PC-3 (cell line): ENCODE data around the gene FAM89B.

Source experiments
- EZH2 ChIP-seq: fragments of 300-600 bp; sonication (generic); IDR thresholded peaks from one replicate; pipeline ENCODE4 v1.6.1; 2017; ENCODE audit warnings: antibody characterized with exemption, mild to moderate bottlenecking, low read length; ENCODE audit not compliant: unreplicated experiment
- EZH2phosphoT487 ChIP-seq: fragments of 300-600 bp; sonication (generic); IDR thresholded peaks from 2 replicates; pipeline ENCODE4 v1.6.1; 2018; ENCODE audit warnings: mild to moderate bottlenecking, antibody characterized with exemption, low read length, borderline replicate concordance
- TF ChIP-seq, protein P1 (sequence below): fragments of 300-600 bp; sonication (generic); conservative IDR thresholded peaks from 2 replicates; pipeline ENCODE4 v1.5.1; 2017; ENCODE audit warnings: antibody characterized with exemption, low read depth, mild to moderate bottlenecking, low read length

- no peak for TF ChIP-seq EZH2phosphoT487
- TF ChIP-seq EZH2: no peak
- TF ChIP-seq, protein P1, sequence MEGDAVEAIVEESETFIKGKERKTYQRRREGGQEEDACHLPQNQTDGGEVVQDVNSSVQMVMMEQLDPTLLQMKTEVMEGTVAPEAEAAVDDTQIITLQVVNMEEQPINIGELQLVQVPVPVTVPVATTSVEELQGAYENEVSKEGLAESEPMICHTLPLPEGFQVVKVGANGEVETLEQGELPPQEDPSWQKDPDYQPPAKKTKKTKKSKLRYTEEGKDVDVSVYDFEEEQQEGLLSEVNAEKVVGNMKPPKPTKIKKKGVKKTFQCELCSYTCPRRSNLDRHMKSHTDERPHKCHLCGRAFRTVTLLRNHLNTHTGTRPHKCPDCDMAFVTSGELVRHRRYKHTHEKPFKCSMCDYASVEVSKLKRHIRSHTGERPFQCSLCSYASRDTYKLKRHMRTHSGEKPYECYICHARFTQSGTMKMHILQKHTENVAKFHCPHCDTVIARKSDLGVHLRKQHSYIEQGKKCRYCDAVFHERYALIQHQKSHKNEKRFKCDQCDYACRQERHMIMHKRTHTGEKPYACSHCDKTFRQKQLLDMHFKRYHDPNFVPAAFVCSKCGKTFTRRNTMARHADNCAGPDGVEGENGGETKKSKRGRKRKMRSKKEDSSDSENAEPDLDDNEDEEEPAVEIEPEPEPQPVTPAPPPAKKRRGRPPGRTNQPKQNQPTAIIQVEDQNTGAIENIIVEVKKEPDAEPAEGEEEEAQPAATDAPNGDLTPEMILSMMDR: no peak
Measured at GRCh38 chr11:65557280-65558001, 14.9 kb upstream of the FAM89B start.
